ENCODE data around the gene BORCS5.

- TF ChIP-seq CTCF (IDR thresholded peaks at IDR 0.05; ENCODE audit: low read depth, low read length, poor library complexity, severe bottlenecking), result no peak
- TF ChIP-seq EZH2phosphoT487 (IDR thresholded peaks at IDR 0.05; ENCODE audit: borderline replicate concordance, low read length), result no peak
These were observed 82.8 kb downstream of the BORCS5 start for GRCh38 chr12:12439636-12440035.
